NCI-H2029 (cell line): ENCODE results near the gene PASK.
"Not testable (repeated sequence)": the region's sequence is repeated elsewhere in the genome, so short reads cannot be mapped to it uniquely, and the experiment has no call there.

ENCODE experiments used
- DNase-seq: peaks from one replicate; lab custom pipeline; 2025; lab: John Stamatoyannopoulos, UW

Gene PASK

GRCh38 chr2:241148891-241149674 is at the start of gene PASK:
TSS of gene PASK (minus strand) at chr2:241149472. CDS start at chr2:241143032, 6,440 bp downstream.
- peak; percentile 95 for DNase-seq

GRCh38 chr2:241198381-241199279 is 49.4 kb upstream of the PASK start:
- no peak for DNase-seq

- no peak for DNase-seq
These were observed 48.7 kb upstream of the PASK start for GRCh38 chr2:241197947-241198346.

GRCh38 chr2:241197246-241197645 is 48.0 kb upstream of the PASK start:
- DNase-seq = not testable (repeated sequence)

- no peak for DNase-seq
These were observed 46.3 kb upstream of the PASK start for GRCh38 chr2:241195506-241196130.

GRCh38 chr2:241194811-241195210 is 45.5 kb upstream of the PASK start:
- DNase-seq = no peak

- DNase-seq = no peak
These were observed 44.0 kb upstream of the PASK start for GRCh38 chr2:241193271-241193670.

GRCh38 chr2:241191081-241191480 is 41.8 kb upstream of the PASK start:
- DNase-seq = no peak

GRCh38 chr2:241190291-241190981 is 41.2 kb upstream of the PASK start:
- DNase-seq = no peak

- no peak for DNase-seq
These were observed 40.6 kb upstream of the PASK start for GRCh38 chr2:241189856-241190201.

- DNase-seq = no peak
These were observed 40.0 kb upstream of the PASK start for GRCh38 chr2:241189093-241189855.

GRCh38 chr2:241188361-241189092 is 39.3 kb upstream of the PASK start, which contains the start of gene ANO7:
TSS of gene ANO7 (plus strand) at chr2:241188677. CDS start at chr2:241190064, 1,387 bp downstream.
- peak; percentile 51 for DNase-seq

GRCh38 chr2:241187918-241188234 is 38.6 kb upstream of the PASK start:
- no peak for DNase-seq

GRCh38 chr2:241187101-241187917 is 38.0 kb upstream of the PASK start:
- DNase-seq = no peak

GRCh38 chr2:241185961-241186360 is 36.7 kb upstream of the PASK start:
- DNase-seq = no peak

GRCh38 chr2:241184901-241185300 is 35.6 kb upstream of the PASK start:
- DNase-seq = no peak

GRCh38 chr2:241183221-241183620 is 33.9 kb upstream of the PASK start:
- DNase-seq = no peak

- DNase-seq = no peak
These were observed 33.4 kb upstream of the PASK start for GRCh38 chr2:241182531-241183133.

GRCh38 chr2:241182126-241182525 is 32.9 kb upstream of the PASK start:
- no peak for DNase-seq
